ENCODE measurements around the gene NAGPA. TPM values are rescaled to one million over a fixed set of nuclear protein-coding genes. Genes with fewer than 3 reads are reported as not detected.

Gene NAGPA
- total and polyA plus RNA-seq, 2 of the 8 experiments (the other 6 are each of a cell fraction or from before 2014, with no cell fraction given) = 10.1 to 13.2 TPM

- H2AK5ac ChIP-seq (ENCODE audit: low read depth, low read length) = no peak overlapping the region
- H4K91ac ChIP-seq (replicated peaks; ENCODE audit: insufficient read length, low read length) = peak overlapping the region; percentile 98
- ChIA-PET CTCF (ENCODE audit: partially characterized antibody) (interaction anchor here (0.5 to 28.8 kb wide), 12 partner anchors 7 to 1253 kb away, joined by 3 to 625 read pairs (median 5); partner anchors contain the start of genes ALG1 and SEC14L5), POLR2A (ENCODE audit: partially characterized antibody) (interaction anchor here (0.8 to 3.0 kb wide), 9 partner anchors 10 to 123 kb away, joined by 3 to 17 read pairs (median 3); partner anchors contain the start of gene ALG1)
- H3K36me3 ChIP-seq (ENCODE audit: control insufficient read depth in 2 of 4, insufficient read depth in 4 of 4, low read length in 3 of 4) = no peaks in the 10 kb centered on the region
- WGBS, 2 experiments (ENCODE audit: extremely low coverage in 1 of 2, insufficient coverage in 1 of 2, insufficient read length in 1 of 2, insufficient replicate concordance in 2 of 2, low coverage in 1 of 2, low lambda C conversion rate in 2 of 2, missing lambda C conversion rate in 1 of 2) = 78% methylated on average over 6 of the region's 6 CpGs; no CpG with 5 or more reads in 1 of the 2 experiments
- FAIRE-seq (no peak), DNase-seq (ENCODE audit: low read depth in 1 of 2, low spot score in 2 of 2) (no peak)
- H3K18ac ChIP-seq (ENCODE audit: extremely low read depth, low read length) = peak overlapping the region; percentile 83
- peak overlapping the region; percentile 83; the same call in 1 of the 2 replicates for H2BK5ac ChIP-seq (ENCODE audit: low read depth, low read length)
- peak overlapping the region; percentile 45 for H4K5ac ChIP-seq (ENCODE audit: insufficient read length, low read depth, low read length)
- H3K14ac ChIP-seq (ENCODE audit: insufficient read length) = no peak overlapping the region
- H4K8ac ChIP-seq (ENCODE audit: extremely low read depth, insufficient read depth, low read length) = peak overlapping the region; percentile 63; the same call in 1 of the 2 replicates
- no peak overlapping the region for H3K27ac ChIP-seq (ENCODE audit: low read depth, low read length)
- peak overlapping the region; percentile 3 for H3K4ac ChIP-seq (replicated peaks; ENCODE audit: insufficient read length, low read depth, low read length)
- H3K79me1 ChIP-seq (ENCODE audit: low read depth, low read length) = no peaks in the 10 kb centered on the region
- H3K9ac ChIP-seq (replicated peaks in 1 of 4; ENCODE audit: extremely low read depth in 1 of 4, low read depth in 3 of 4, low read length in 3 of 4) = no peak overlapping the region; a peak in 1 of 7 replicates
- peak overlapping the region; percentile 6 for H2BK120ac ChIP-seq (replicated peaks; ENCODE audit: low read depth, low read length)
- H2BK15ac ChIP-seq (ENCODE audit: low read length) = no peak overlapping the region
- no peak overlapping the region for H2AFZ ChIP-seq (ENCODE audit: low read length)
- no peaks in the 10 kb centered on the region for H3K79me2 ChIP-seq (ENCODE audit: control insufficient read depth in 1 of 2, insufficient read depth in 2 of 2, low read length in 2 of 2)
- H3K23me2 ChIP-seq (ENCODE audit: low read depth, low read length) = no peaks in the 10 kb centered on the region; the same call in 1 of the 2 replicates
- H3K23ac ChIP-seq (ENCODE audit: insufficient read length) = no peak overlapping the region
- H4K20me1 ChIP-seq (replicated peaks in 1 of 2; ENCODE audit: control insufficient read depth in 1 of 2, insufficient read depth in 2 of 2, low read length in 2 of 2) = no peaks in the 10 kb centered on the region
- peak overlapping the region; percentile 22 to 54; a peak in 3 of 4 replicates for H3K4me2 ChIP-seq (ENCODE audit: insufficient read depth in 1 of 2, low read depth in 2 of 2, low read length in 2 of 2)
- no peaks in the 10 kb centered on the region for H3K9me3 ChIP-seq (ENCODE audit: insufficient read depth in 2 of 2, low read depth in 1 of 2, low read length in 1 of 2)
- peaks cover 0 to 24% (median 14%) of the 10 kb centered on the region in 4 experiments; a peak in 6 of 7 replicates for H3K4me1 ChIP-seq (replicated peaks in 1 of 4; ENCODE audit: control insufficient read depth in 3 of 4, insufficient read depth in 4 of 4, low read length in 3 of 4)
- H3K27me3 ChIP-seq (replicated peaks in 1 of 4; ENCODE audit: control insufficient read depth in 3 of 4, extremely low read depth in 1 of 4, insufficient read depth in 3 of 4, low read length in 3 of 4) = no peaks in the 10 kb centered on the region
- H3K56ac ChIP-seq (replicated peaks; ENCODE audit: insufficient read length, low read depth, low read length) = no peak overlapping the region
- H2BK20ac ChIP-seq (ENCODE audit: low read length) = no peak overlapping the region
- H3K4me3 ChIP-seq (ENCODE audit: extremely low read depth in 1 of 4, insufficient read depth in 2 of 4, low read depth in 3 of 4, low read length in 4 of 4) = peak overlapping the region in 1 of 4 experiments; percentile 10; a peak in 1 of 8 replicates
- TF ChIP-seq KDM4A (IDR thresholded peaks at IDR 0.05; ENCODE audit: low read depth, low read length, severe bottlenecking) (no peak), ATF2 (IDR thresholded peaks at IDR 0.05; ENCODE audit: low read length) (no peak), KDM5A (IDR thresholded peaks at IDR 0.05; ENCODE audit: low read length) (no peak), TAF1 (IDR thresholded peaks at IDR 0.05; ENCODE audit: low read depth, low read length) (0 out of 2 replicates have a peak, but pooled peaks have one; percentile 27), RBBP5 (IDR thresholded peaks at IDR 0.05; ENCODE audit: borderline replicate concordance, low read depth, low read length) (no peak), RNF2 (IDR thresholded peaks at IDR 0.05; ENCODE audit: borderline replicate concordance, low read depth, low read length, missing control alignments, poor library complexity, severe bottlenecking) (no peak)
- peak overlapping the region; percentile 95; the same call in 1 of the 2 replicates for H2BK12ac ChIP-seq (ENCODE audit: low read depth, low read length)
Observed at GRCh38 chr16:5059386-5060072, 25.8 kb upstream of the NAGPA start.

Measured in H1 (cell line).